ENCODE measurements around the gene HAPLN2. TPM values are rescaled to one million over a fixed set of nuclear protein-coding genes. Genes with fewer than 3 reads are reported as not detected.

The HAPLN2 gene
- total RNA-seq, 1 experiment from 2014 or later: 0.21 TPM

DNA sequence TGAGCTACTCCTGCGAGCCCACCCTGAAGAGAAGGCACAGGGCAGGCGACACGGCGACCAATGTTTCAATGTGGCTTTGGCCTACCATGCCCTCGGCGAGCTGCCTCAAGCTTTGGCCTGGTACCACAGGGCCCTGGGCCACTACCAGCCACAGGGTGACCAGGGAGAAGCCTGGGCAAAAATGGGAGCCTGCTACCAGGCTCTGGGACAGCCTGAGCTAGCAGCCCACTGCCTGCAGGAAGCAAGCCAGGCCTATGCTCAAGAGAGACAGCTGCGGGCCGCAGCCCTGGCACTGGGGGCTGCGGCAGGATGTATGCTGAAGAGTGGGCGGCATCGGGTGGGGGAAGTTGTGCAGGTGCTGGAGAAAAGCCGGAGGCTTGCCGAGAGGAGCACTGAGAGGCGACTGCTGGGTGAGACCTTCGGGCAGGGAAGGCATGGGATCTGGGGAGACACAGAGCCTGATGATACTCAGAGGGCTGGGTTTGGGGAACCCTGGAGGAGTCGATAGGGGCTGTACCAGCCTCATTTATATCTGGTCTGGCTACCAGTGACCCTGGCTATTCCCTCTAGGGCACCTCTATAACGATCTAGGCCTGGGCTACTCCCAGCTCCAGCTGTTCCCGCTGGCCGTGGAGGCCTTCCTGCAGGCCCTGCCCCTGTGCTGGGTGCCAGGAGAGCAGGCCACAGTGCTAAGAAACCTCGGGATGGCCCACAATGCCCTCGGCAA is 37.4 kb upstream of the HAPLN2 start:
- H3K4me1 ChIP-seq (ENCODE audit: control insufficient read depth, insufficient read depth, low read length): peaks cover 8% of the 10 kb centered on the region; the same call in 1 of the 2 replicates
- no peak overlapping the region for H3K27ac ChIP-seq (ENCODE audit: low read length)
- no peak overlapping the region for H3K4me3 ChIP-seq (ENCODE audit: low read depth in 2 of 2, low read length in 2 of 2)
- TF ChIP-seq, protein P1, sequence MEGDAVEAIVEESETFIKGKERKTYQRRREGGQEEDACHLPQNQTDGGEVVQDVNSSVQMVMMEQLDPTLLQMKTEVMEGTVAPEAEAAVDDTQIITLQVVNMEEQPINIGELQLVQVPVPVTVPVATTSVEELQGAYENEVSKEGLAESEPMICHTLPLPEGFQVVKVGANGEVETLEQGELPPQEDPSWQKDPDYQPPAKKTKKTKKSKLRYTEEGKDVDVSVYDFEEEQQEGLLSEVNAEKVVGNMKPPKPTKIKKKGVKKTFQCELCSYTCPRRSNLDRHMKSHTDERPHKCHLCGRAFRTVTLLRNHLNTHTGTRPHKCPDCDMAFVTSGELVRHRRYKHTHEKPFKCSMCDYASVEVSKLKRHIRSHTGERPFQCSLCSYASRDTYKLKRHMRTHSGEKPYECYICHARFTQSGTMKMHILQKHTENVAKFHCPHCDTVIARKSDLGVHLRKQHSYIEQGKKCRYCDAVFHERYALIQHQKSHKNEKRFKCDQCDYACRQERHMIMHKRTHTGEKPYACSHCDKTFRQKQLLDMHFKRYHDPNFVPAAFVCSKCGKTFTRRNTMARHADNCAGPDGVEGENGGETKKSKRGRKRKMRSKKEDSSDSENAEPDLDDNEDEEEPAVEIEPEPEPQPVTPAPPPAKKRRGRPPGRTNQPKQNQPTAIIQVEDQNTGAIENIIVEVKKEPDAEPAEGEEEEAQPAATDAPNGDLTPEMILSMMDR (IDR thresholded peaks at IDR 0.05): no peak
- no peak for TF ChIP-seq TCF7L2 (IDR thresholded peaks at IDR 0.05; ENCODE audit: low read depth, low read length)
- TF ChIP-seq, protein P2, sequence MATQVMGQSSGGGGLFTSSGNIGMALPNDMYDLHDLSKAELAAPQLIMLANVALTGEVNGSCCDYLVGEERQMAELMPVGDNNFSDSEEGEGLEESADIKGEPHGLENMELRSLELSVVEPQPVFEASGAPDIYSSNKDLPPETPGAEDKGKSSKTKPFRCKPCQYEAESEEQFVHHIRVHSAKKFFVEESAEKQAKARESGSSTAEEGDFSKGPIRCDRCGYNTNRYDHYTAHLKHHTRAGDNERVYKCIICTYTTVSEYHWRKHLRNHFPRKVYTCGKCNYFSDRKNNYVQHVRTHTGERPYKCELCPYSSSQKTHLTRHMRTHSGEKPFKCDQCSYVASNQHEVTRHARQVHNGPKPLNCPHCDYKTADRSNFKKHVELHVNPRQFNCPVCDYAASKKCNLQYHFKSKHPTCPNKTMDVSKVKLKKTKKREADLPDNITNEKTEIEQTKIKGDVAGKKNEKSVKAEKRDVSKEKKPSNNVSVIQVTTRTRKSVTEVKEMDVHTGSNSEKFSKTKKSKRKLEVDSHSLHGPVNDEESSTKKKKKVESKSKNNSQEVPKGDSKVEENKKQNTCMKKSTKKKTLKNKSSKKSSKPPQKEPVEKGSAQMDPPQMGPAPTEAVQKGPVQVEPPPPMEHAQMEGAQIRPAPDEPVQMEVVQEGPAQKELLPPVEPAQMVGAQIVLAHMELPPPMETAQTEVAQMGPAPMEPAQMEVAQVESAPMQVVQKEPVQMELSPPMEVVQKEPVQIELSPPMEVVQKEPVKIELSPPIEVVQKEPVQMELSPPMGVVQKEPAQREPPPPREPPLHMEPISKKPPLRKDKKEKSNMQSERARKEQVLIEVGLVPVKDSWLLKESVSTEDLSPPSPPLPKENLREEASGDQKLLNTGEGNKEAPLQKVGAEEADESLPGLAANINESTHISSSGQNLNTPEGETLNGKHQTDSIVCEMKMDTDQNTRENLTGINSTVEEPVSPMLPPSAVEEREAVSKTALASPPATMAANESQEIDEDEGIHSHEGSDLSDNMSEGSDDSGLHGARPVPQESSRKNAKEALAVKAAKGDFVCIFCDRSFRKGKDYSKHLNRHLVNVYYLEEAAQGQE (IDR thresholded peaks at IDR 0.05; ENCODE audit: insufficient read depth in 1 of 2, low read depth in 2 of 2, low read length in 1 of 2): no peak
- H3K9me3 ChIP-seq (ENCODE audit: control insufficient read depth, insufficient read depth, low read depth, low read length): no peaks in the 10 kb centered on the region
- in situ Hi-C loops (cut with HindIII; ENCODE audit: low pct_unique_long_range_greater_than_20kb, low sequenced_read_pairs): no loop called here
- no TSS peak for BruUV-seq (replicated peaks)
- H3K27me3 ChIP-seq (ENCODE audit: control insufficient read depth, insufficient read depth, low read length): no peaks in the 10 kb centered on the region
- no peak for ATAC-seq
- DNase-seq (ENCODE audit: low read depth, low spot score): no peak
- ChIA-PET POLR2A (no interaction called here), CTCF (interaction anchor here (0.6 kb wide), 1 partner anchor 77 kb away, joined by 4 read pairs; no protein-coding TSS in a partner anchor)
- H3K36me3 ChIP-seq (ENCODE audit: control insufficient read depth, insufficient read depth, low read length): no peaks in the 10 kb centered on the region
- intact Hi-C loops (cut with micrococcal nuclease; ENCODE audit: unreplicated experiment): no loop called here

GRCh38 chr1:156582388-156583017 is 36.7 kb upstream of the HAPLN2 start:
- H3K9me3 ChIP-seq (ENCODE audit: control insufficient read depth, insufficient read depth, low read depth, low read length): no peaks in the 10 kb centered on the region
- H3K27ac ChIP-seq (ENCODE audit: low read length): no peak overlapping the region
- intact Hi-C loops (cut with micrococcal nuclease; ENCODE audit: unreplicated experiment) (no loop called here), in situ Hi-C loops (cut with HindIII; ENCODE audit: low pct_unique_long_range_greater_than_20kb, low sequenced_read_pairs) (no loop called here)
- DNase-seq (ENCODE audit: low read depth, low spot score): no peak
- ChIA-PET CTCF (interaction anchor here (0.6 kb wide), 1 partner anchor 78 kb away, joined by 4 read pairs; no protein-coding TSS in a partner anchor), POLR2A (no interaction called here)
- no peak for ATAC-seq
- H3K27me3 ChIP-seq (ENCODE audit: control insufficient read depth, insufficient read depth, low read length): no peaks in the 10 kb centered on the region
- TF ChIP-seq TCF7L2 (IDR thresholded peaks at IDR 0.05; ENCODE audit: low read depth, low read length): no peak
- TF ChIP-seq SIN3A (IDR thresholded peaks at IDR 0.05; ENCODE audit: borderline replicate concordance, insufficient read depth, low read depth, low read length): no peak
- TF ChIP-seq, protein P1 (IDR thresholded peaks at IDR 0.05): no peak
- TF ChIP-seq, protein P2 (IDR thresholded peaks at IDR 0.05; ENCODE audit: insufficient read depth in 1 of 2, low read depth in 2 of 2, low read length in 1 of 2): no peak
- H3K4me1 ChIP-seq (ENCODE audit: control insufficient read depth, insufficient read depth, low read length): peaks cover 13% of the 10 kb centered on the region
- BruUV-seq (replicated peaks): no TSS peak
- no peaks in the 10 kb centered on the region for H3K36me3 ChIP-seq (ENCODE audit: control insufficient read depth, insufficient read depth, low read length)
- H3K4me3 ChIP-seq (ENCODE audit: low read depth in 2 of 2, low read length in 2 of 2): no peak overlapping the region
